HG02610 (cell line): ENCODE measurements around the gene UBE2Z.
A peak's percentile ranks its signal among the peaks of the same experiment; 100 is the strongest.

ENCODE experiments used
- ATAC-seq: cut with Tn5 transposase; IDR thresholded peaks from one replicate; pipeline ENCODE4 v1.9.1; 2021; ENCODE audit warnings: mild to moderate bottlenecking, moderate library complexity; ENCODE audit not compliant: unreplicated experiment

UBE2Z gene

GRCh38 chr17:48952904-48953303 is 44.7 kb downstream of the UBE2Z start:
- peak; percentile 61 for ATAC-seq

GRCh38 chr17:48954300-48954755 is 46.1 kb downstream of the UBE2Z start:
- no peak for ATAC-seq

- ATAC-seq: no peak
These were observed 52.8 kb downstream of the UBE2Z start for GRCh38 chr17:48960834-48961515.

GRCh38 chr17:48961516-48962233 is 53.5 kb downstream of the UBE2Z start:
- no peak for ATAC-seq

- no peak for ATAC-seq
These were observed 62.0 kb downstream of the UBE2Z start for GRCh38 chr17:48970224-48970623.

GRCh38 chr17:48970865-48971687 is 62.9 kb downstream of the UBE2Z start:
- ATAC-seq: no peak

- ATAC-seq: no peak
These were observed 64.5 kb downstream of the UBE2Z start for GRCh38 chr17:48972749-48973097.

GRCh38 chr17:48973806-48974205 is 65.6 kb downstream of the UBE2Z start:
- no peak for ATAC-seq
